ENCODE measurements around the gene SMAD5. TPM values are rescaled to one million over a fixed set of nuclear protein-coding genes. Genes with fewer than 3 reads are reported as not detected.

Gene SMAD5
- total and polyA plus RNA-seq, 2 of the 13 experiments (the other 11 are each of a cell fraction or from before 2014, with no cell fraction given) = 27.2 to 48.5 TPM

GRCh38 chr5:136132557-136133221, at the start of gene SMAD5 (continued):
- TF ChIP-seq ZNF407 (CRISPR knock-in tag; IDR thresholded peaks at IDR 0.05; ENCODE audit: not compliant biosample characterization) = no peak
- TF ChIP-seq, protein P1, sequence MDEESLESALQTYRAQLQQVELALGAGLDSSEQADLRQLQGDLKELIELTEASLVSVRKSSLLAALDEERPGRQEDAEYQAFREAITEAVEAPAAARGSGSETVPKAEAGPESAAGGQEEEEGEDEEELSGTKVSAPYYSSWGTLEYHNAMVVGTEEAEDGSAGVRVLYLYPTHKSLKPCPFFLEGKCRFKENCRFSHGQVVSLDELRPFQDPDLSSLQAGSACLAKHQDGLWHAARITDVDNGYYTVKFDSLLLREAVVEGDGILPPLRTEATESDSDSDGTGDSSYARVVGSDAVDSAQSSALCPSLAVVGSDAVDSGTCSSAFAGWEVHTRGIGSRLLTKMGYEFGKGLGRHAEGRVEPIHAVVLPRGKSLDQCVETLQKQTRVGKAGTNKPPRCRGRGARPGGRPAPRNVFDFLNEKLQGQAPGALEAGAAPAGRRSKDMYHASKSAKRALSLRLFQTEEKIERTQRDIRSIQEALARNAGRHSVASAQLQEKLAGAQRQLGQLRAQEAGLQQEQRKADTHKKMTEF (CRISPR knock-in tag; IDR thresholded peaks at IDR 0.05) = peak; percentile 96
- TF ChIP-seq ATAD3A (CRISPR knock-in tag; IDR thresholded peaks at IDR 0.05) = 0 out of 2 replicates have a peak, but pooled peaks have one; percentile 13
- peak; percentile 98 for TF ChIP-seq ZNF556 (CRISPR knock-in tag; IDR thresholded peaks at IDR 0.05; ENCODE audit: borderline replicate concordance)
- peak; percentile 98; the same call in 1 of the 2 replicates for TF ChIP-seq ZZZ3 (CRISPR knock-in tag; IDR thresholded peaks at IDR 0.05; ENCODE audit: borderline replicate concordance)
- no peak for TF ChIP-seq NCOR1 (IDR thresholded peaks at IDR 0.05; ENCODE audit: borderline replicate concordance, low read length)
- no peak for TF ChIP-seq MLLT10 (CRISPR knock-in tag; IDR thresholded peaks at IDR 0.05)
- no peak for TF ChIP-seq SUZ12 (IDR thresholded peaks at IDR 0.05; ENCODE audit: low read depth, low read length)
- no peak for TF ChIP-seq ZNF549 (CRISPR knock-in tag; IDR thresholded peaks at IDR 0.05)
- TF ChIP-seq ZBTB3 (CRISPR knock-in tag; IDR thresholded peaks at IDR 0.05; ENCODE audit: borderline replicate concordance, low read depth) = peak; percentile 85
- no peak for TF ChIP-seq CSRNP1 (CRISPR knock-in tag; IDR thresholded peaks at IDR 0.05)
- no peak for TF ChIP-seq CTCF (CRISPR knock-in tag; IDR thresholded peaks at IDR 0.05)
- no peak for TF ChIP-seq HNF4G (IDR thresholded peaks at IDR 0.05; ENCODE audit: borderline replicate concordance, low read depth, low read length)
- TF ChIP-seq HNF4G (CRISPR knock-in tag; IDR thresholded peaks at IDR 0.05; ENCODE audit: borderline replicate concordance, low read depth) = 0 out of 2 replicates have a peak, but pooled peaks have one; percentile 17

Measured in HepG2 (cell line).